ENCODE data around the gene ZNF318.
A peak's percentile ranks its signal among the peaks of the same experiment; 100 is the strongest.

The ZNF318 gene

DNA sequence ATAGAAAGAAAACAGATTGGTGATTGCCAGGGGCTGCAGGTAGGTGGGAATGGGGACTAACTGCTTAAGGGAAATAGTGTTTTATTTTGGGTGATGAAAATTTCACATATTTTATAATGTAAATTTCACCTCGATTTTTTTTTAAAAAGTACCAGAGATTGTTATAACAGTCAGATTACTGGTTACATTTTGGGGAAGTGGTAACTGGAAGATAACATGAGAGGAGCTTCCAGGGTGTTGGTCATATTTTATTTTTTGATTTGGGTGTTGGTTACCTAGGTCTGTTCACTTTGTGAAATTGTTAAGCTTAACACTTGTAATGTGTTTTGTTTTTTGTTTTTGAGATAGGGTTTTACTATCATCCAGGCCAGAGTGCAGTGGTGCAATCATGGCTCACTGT is 43.6 kb downstream of the ZNF318 start:
- Histone ChIP-seq H3K4me3 (ENCODE audit: low read depth in 1 of 2, low read length in 1 of 2) (no peak overlapping the region), H3K27ac (no peak overlapping the region), H3K9me3 (no peaks in the 10 kb centered on the region), H3K4me1 (ENCODE audit: control insufficient read depth in 1 of 2, insufficient read depth in 1 of 2, low read depth in 1 of 2, low read length in 1 of 2) (peaks cover 1 to 5% of the 10 kb centered on the region in 2 experiments), H3K27me3 (no peaks in the 10 kb centered on the region), H3K36me3 (no peaks in the 10 kb centered on the region)
- TF ChIP-seq, protein P1, sequence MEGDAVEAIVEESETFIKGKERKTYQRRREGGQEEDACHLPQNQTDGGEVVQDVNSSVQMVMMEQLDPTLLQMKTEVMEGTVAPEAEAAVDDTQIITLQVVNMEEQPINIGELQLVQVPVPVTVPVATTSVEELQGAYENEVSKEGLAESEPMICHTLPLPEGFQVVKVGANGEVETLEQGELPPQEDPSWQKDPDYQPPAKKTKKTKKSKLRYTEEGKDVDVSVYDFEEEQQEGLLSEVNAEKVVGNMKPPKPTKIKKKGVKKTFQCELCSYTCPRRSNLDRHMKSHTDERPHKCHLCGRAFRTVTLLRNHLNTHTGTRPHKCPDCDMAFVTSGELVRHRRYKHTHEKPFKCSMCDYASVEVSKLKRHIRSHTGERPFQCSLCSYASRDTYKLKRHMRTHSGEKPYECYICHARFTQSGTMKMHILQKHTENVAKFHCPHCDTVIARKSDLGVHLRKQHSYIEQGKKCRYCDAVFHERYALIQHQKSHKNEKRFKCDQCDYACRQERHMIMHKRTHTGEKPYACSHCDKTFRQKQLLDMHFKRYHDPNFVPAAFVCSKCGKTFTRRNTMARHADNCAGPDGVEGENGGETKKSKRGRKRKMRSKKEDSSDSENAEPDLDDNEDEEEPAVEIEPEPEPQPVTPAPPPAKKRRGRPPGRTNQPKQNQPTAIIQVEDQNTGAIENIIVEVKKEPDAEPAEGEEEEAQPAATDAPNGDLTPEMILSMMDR (IDR thresholded peaks at IDR 0.05), result no peak

DNA sequence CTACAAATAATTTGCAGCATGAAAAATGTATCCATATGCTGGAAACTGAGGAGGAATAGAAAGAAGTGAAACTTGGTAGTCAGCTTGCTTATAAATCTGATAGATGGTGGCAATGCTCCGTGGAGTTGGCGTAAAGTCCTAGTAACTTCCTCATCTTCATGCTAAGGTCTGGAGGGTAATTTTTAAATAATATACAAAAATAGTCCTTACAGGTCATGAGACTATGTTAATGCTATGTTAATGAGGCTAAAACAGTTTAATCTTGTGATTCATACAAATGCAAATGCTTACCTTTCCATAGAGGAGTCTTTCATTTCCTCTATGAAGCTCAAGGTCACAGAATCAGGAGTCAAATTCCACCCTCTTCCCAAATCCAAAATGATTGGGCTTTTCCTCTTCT is 51.4 kb downstream of the ZNF318 start:
- H3K27ac ChIP-seq, result no peak overlapping the region
- no peaks in the 10 kb centered on the region for H3K9me3 ChIP-seq
- peaks cover 16 to 21% of the 10 kb centered on the region in 2 experiments for H3K4me1 ChIP-seq (ENCODE audit: control insufficient read depth in 1 of 2, insufficient read depth in 1 of 2, low read depth in 1 of 2, low read length in 1 of 2)
- H3K4me3 ChIP-seq (ENCODE audit: low read depth in 1 of 2, low read length in 1 of 2), result no peak overlapping the region
- TF ChIP-seq, protein P1 (IDR thresholded peaks at IDR 0.05), result no peak
- H3K36me3 ChIP-seq, result no peaks in the 10 kb centered on the region
- H3K27me3 ChIP-seq, result no peaks in the 10 kb centered on the region

DNA sequence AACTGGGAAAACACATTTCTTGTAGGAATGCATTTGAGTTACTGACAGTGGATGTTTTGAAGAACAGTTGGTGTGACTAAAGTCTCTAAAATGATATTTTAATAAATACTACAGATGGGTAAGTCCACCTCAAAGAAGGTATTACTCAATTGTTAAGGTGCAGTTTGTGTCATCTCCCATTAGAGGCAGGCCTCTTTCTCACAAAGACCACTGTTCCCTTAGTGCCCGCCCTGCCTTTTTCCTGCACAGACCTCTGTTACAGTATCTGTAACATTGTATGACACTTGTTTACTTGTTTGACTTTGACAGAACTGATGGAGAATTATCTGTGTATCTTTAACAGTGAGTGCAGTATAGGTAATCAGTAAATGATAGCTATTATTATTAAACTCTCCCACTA is 55.6 kb downstream of the ZNF318 start:
- Histone ChIP-seq H3K9me3 (no peaks in the 10 kb centered on the region), H3K4me1 (ENCODE audit: control insufficient read depth in 1 of 2, insufficient read depth in 1 of 2, low read depth in 1 of 2, low read length in 1 of 2) (peaks cover 58 to 63% of the 10 kb centered on the region in 2 experiments), H3K36me3 (no peaks in the 10 kb centered on the region), H3K27ac (peak overlapping the region; percentile 67), H3K4me3 (ENCODE audit: low read depth in 1 of 2, low read length in 1 of 2) (no peak overlapping the region), H3K27me3 (no peaks in the 10 kb centered on the region)
- TF ChIP-seq, protein P1 (IDR thresholded peaks at IDR 0.05), result no peak

DNA sequence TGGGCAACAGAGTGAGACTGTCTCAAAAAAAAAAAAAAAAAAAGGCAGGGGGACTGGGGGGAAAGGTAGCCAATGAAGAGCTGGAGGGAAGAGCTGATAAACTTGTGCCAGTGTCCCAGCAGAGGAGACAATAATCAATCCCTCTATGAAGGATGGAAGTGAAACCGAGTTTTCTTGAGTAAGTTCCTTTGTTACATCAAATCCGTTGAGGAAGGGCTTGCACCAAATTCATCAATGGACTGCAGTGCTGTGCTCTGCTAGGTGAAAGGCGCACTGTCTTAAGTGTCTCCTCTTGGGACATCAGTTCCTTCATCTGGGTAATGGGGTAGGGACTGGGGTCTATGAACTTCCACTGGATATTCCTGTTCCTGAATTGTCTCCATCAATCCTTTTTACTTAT is 57.8 kb downstream of the ZNF318 start:
- Histone ChIP-seq H3K4me1 (ENCODE audit: control insufficient read depth in 1 of 2, insufficient read depth in 1 of 2, low read depth in 1 of 2, low read length in 1 of 2) (peaks cover 71 to 78% of the 10 kb centered on the region in 2 experiments), H3K36me3 (no peaks in the 10 kb centered on the region), H3K27ac (peak overlapping the region; percentile 67), H3K27me3 (no peaks in the 10 kb centered on the region), H3K9me3 (no peaks in the 10 kb centered on the region), H3K4me3 (ENCODE audit: low read depth in 1 of 2, low read length in 1 of 2) (peak overlapping the region in 1 of 2 experiments; percentile 35)
- TF ChIP-seq, protein P1 (IDR thresholded peaks at IDR 0.05), result no peak

DNA sequence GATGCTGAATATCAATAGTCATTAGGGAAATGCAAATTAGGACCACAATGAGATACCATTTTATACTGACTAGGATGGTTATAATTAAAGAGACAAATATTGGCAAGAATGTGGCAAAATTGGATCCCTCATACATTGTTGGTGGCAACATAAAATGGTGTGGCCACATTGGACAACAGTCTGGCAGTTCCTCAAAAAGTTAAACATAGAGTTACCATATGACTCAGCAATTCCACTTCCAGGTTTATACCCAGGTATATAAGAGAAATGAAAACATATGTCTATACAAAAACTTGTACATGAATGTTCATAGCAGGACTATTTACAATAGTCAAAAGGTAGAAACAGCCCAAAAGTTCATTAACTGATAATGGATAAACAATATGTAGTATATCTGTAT is 58.8 kb downstream of the ZNF318 start:
- Histone ChIP-seq H3K4me3 (ENCODE audit: low read depth in 1 of 2, low read length in 1 of 2) (peak overlapping the region in 1 of 2 experiments; percentile 35), H3K27ac (peak overlapping the region; percentile 67), H3K36me3 (no peaks in the 10 kb centered on the region), H3K4me1 (ENCODE audit: control insufficient read depth in 1 of 2, insufficient read depth in 1 of 2, low read depth in 1 of 2, low read length in 1 of 2) (peaks cover 71 to 78% of the 10 kb centered on the region in 2 experiments), H3K27me3 (no peaks in the 10 kb centered on the region), H3K9me3 (no peaks in the 10 kb centered on the region)
- TF ChIP-seq, protein P1 (IDR thresholded peaks at IDR 0.05), result no peak

DNA sequence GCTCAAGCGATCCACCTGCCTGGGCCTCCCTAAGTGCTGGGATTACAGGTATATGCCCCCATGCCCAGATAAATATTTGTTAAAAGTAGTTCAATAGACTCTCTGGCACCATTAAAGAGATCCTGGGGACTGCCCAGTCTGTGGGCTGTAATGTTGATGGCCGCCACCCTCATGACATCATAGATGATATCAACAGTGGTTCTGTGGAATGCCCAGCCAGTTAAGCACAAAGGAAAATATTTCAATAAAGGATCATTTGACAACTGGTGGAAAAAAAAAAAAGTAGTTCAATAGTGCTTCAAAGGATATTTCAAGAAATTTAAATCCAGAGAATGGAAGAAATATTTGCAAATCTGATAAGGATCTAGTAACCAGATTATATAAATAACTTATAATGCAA is 59.3 kb downstream of the ZNF318 start:
- Histone ChIP-seq H3K27ac (peak overlapping the region; percentile 67), H3K4me3 (ENCODE audit: low read depth in 1 of 2, low read length in 1 of 2) (peak overlapping the region in 1 of 2 experiments; percentile 35), H3K36me3 (no peaks in the 10 kb centered on the region), H3K27me3 (no peaks in the 10 kb centered on the region), H3K4me1 (ENCODE audit: control insufficient read depth in 1 of 2, insufficient read depth in 1 of 2, low read depth in 1 of 2, low read length in 1 of 2) (peaks cover 71 to 78% of the 10 kb centered on the region in 2 experiments), H3K9me3 (no peaks in the 10 kb centered on the region)
- TF ChIP-seq, protein P1 (IDR thresholded peaks at IDR 0.05), result no peak
